HEK293T (cell line): Measurements from ENCODE around the gene E2F1.

Experiments used
- ARNT ChIP-seq: fragments of 450-650 bp; IDR thresholded peaks from 2 replicates; pipeline ENCODE4 v1.6.1; 2017; ENCODE audit warnings: mild to moderate bottlenecking
- CTBP1 ChIP-seq: fragments of 450-650 bp; IDR thresholded peaks from 2 replicates; pipeline ENCODE4 v1.6.1; 2016; ENCODE audit warnings: borderline replicate concordance
- ELF4 ChIP-seq: fragments of 450-650 bp; IDR thresholded peaks from 2 replicates; pipeline ENCODE4 v1.6.1; 2017; ENCODE audit warnings: antibody characterized with exemption
- FOXM1 ChIP-seq: fragments of 450-650 bp; IDR thresholded peaks from 2 replicates; pipeline ENCODE4 v1.6.1; 2017; ENCODE audit warnings: mild to moderate bottlenecking, borderline replicate concordance
- L3MBTL2 ChIP-seq: fragments of 450-650 bp; conservative IDR thresholded peaks from 2 replicates; pipeline ENCODE4 v1.6.1; 2016; ENCODE audit warnings: mild to moderate bottlenecking
- NFRKB ChIP-seq: fragments of 450-650 bp; IDR thresholded peaks from 2 replicates; pipeline ENCODE4 v1.6.1; 2016; ENCODE audit warnings: mild to moderate bottlenecking, moderate library complexity
- SP1 ChIP-seq: fragments of 450-650 bp; IDR thresholded peaks from 2 replicates; pipeline ENCODE4 v1.6.1; 2017
- TARDBP ChIP-seq: fragments of 450-650 bp; IDR thresholded peaks from 2 replicates; pipeline ENCODE4 v1.6.1; 2016
- ZNF384 ChIP-seq: fragments of 450-650 bp; IDR thresholded peaks from 2 replicates; pipeline ENCODE4 v1.6.1; 2016
- TF ChIP-seq, protein P1 (sequence below): fragments of 450-650 bp; IDR thresholded peaks from 2 replicates; pipeline ENCODE4 v1.6.1; 2016

- TF ChIP-seq NFRKB (no peak), ZNF384 (no peak), FOXM1 (no peak), ARNT (no peak), TARDBP (no peak), SP1 (no peak), ELF4 (no peak), CTBP1 (no peak), L3MBTL2 (no peak)
- TF ChIP-seq, protein P1, sequence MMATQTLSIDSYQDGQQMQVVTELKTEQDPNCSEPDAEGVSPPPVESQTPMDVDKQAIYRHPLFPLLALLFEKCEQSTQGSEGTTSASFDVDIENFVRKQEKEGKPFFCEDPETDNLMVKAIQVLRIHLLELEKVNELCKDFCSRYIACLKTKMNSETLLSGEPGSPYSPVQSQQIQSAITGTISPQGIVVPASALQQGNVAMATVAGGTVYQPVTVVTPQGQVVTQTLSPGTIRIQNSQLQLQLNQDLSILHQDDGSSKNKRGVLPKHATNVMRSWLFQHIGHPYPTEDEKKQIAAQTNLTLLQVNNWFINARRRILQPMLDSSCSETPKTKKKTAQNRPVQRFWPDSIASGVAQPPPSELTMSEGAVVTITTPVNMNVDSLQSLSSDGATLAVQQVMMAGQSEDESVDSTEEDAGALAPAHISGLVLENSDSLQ: no peak
Measured at GRCh38 chr20:33681288-33681687, 4.9 kb downstream of the E2F1 start.
